Neuronal stem cell (in vitro differentiated cells): Measurements from ENCODE around the gene SERPINB5.
A peak's percentile ranks its signal among the peaks of the same experiment; 100 is the strongest.

Experiments used
- DNase-seq: peaks from one replicate; pipeline ENCODE4 v3.0.0-alpha.2; 2013; ENCODE audit warnings: low spot score
- H2AFZ ChIP-seq: one replicate; pipeline ENCODE4 v1.6.1; 2013; ENCODE audit warnings: mild to moderate bottlenecking, low read length, inconsistent platforms
- H2AK5ac ChIP-seq: 2 replicates; pipeline ENCODE4 v1.6.1; 2013; ENCODE audit warnings: low read depth, mild to moderate bottlenecking, inconsistent platforms, low read length, moderate library complexity, mixed read lengths
- H2BK120ac ChIP-seq: 2 replicates; pipeline ENCODE4 v1.6.1; 2013; ENCODE audit warnings: low read depth, mild to moderate bottlenecking, inconsistent platforms, low read length, moderate library complexity, mixed read lengths
- H2BK12ac ChIP-seq: one replicate; pipeline ENCODE4 v1.6.1; 2013; ENCODE audit warnings: low read length, inconsistent platforms
- H2BK15ac ChIP-seq: 2 replicates; pipeline ENCODE4 v1.6.1; 2013; ENCODE audit warnings: mild to moderate bottlenecking, low read length, inconsistent platforms, mixed read lengths
- H2BK5ac ChIP-seq: one replicate; pipeline ENCODE4 v1.6.1; 2013; ENCODE audit warnings: inconsistent platforms, mild to moderate bottlenecking, low read length, moderate library complexity
- H3K14ac ChIP-seq: one replicate; pipeline ENCODE4 v1.6.1; 2013; ENCODE audit warnings: low read length, inconsistent platforms
- H3K18ac ChIP-seq: 2 replicates; pipeline ENCODE4 v1.6.1; 2013; ENCODE audit warnings: low read length, inconsistent platforms
- H3K23ac ChIP-seq: 2 replicates; pipeline ENCODE4 v1.6.1; 2013; ENCODE audit warnings: low read depth, mild to moderate bottlenecking, mixed read lengths, low read length, inconsistent platforms; ENCODE audit not compliant: poor library complexity
- H3K27ac ChIP-seq: replicated peaks from 3 replicates; pipeline ENCODE4 v1.5.1; 2013; ENCODE audit warnings: low read length, inconsistent platforms
- H3K27me3 ChIP-seq, 3 experiments: 2 replicates each; pipeline ENCODE4 v1.6.1; 2013; ENCODE audit warnings: low read length in 3 of 3, mild to moderate bottlenecking in 2 of 3, inconsistent platforms in 1 of 3, low read depth in 1 of 3, mixed read lengths in 1 of 3, moderate library complexity in 1 of 3; ENCODE audit not compliant: control insufficient read depth in 3 of 3, insufficient read depth in 3 of 3
- H3K36me3 ChIP-seq, 2 donors: replicated peaks in 1 of 2; 2 replicates each; pipeline ENCODE4 v1.6.1; 2013; ENCODE audit warnings: low read length in 2 of 2; ENCODE audit not compliant: control insufficient read depth in 2 of 2, insufficient read depth in 2 of 2
- H3K4ac ChIP-seq: 2 replicates; pipeline ENCODE4 v1.6.1; 2013; ENCODE audit warnings: inconsistent platforms, mild to moderate bottlenecking, low read length, moderate library complexity
- H3K4me1 ChIP-seq, 2 donors: 1 replicate in 1 of 2; 2 replicates in 1 of 2; pipeline ENCODE4 v1.6.1; 2013; ENCODE audit warnings: low read length in 2 of 2, low read depth in 1 of 2; ENCODE audit not compliant: control insufficient read depth in 2 of 2, insufficient read depth in 1 of 2
- H3K4me2 ChIP-seq: one replicate; pipeline ENCODE4 v1.6.1; 2013; ENCODE audit warnings: mild to moderate bottlenecking, low read length, inconsistent platforms; ENCODE audit not compliant: insufficient read depth, poor library complexity, severe bottlenecking
- H3K4me3 ChIP-seq, 2 donors: 2 replicates each; pipeline ENCODE4 v1.5.1; 2013; ENCODE audit warnings: low read length in 2 of 2, mild to moderate bottlenecking in 2 of 2, inconsistent platforms in 1 of 2, moderate library complexity in 1 of 2
- H3K79me1 ChIP-seq: one replicate; pipeline ENCODE4 v1.6.1; 2013; ENCODE audit warnings: low read depth, mild to moderate bottlenecking, inconsistent platforms, low read length, moderate library complexity
- H3K9ac ChIP-seq: one replicate; pipeline ENCODE4 v1.6.1; 2013; ENCODE audit warnings: mild to moderate bottlenecking, low read depth, low read length, inconsistent platforms; ENCODE audit not compliant: poor library complexity
- H3K9me3 ChIP-seq, 2 donors: replicated peaks in 1 of 2; 2 replicates each; pipeline versions ENCODE3 to v1.6.1; 2013; ENCODE audit warnings: low read length in 2 of 2, mild to moderate bottlenecking in 2 of 2, inconsistent platforms in 1 of 2, low read depth in 1 of 2, mixed read lengths in 1 of 2, moderate library complexity in 1 of 2; ENCODE audit not compliant: control insufficient read depth in 2 of 2, insufficient read depth in 1 of 2
- H4K8ac ChIP-seq: one replicate; pipeline ENCODE4 v1.6.1; 2013; ENCODE audit warnings: low read depth, mild to moderate bottlenecking, inconsistent platforms, low read length, moderate library complexity
- H4K91ac ChIP-seq: one replicate; pipeline ENCODE4 v1.6.1; 2013; ENCODE audit warnings: low read length, low read depth, mild to moderate bottlenecking, inconsistent platforms; ENCODE audit not compliant: poor library complexity
- WGBS, 2 donors: extraction: QIAGEN DNeasy Blood & Tissue Kit; methylation state at CpG; one replicate each; pipeline ENCODE4 v1.1.7; 2013; ENCODE audit warnings: missing lambda C conversion rate in 2 of 2, mixed read lengths in 1 of 2; ENCODE audit not compliant: insufficient read length in 2 of 2, insufficient replicate concordance in 1 of 2; ENCODE audit errors: extremely low coverage in 2 of 2; 5-methylcytosine and 5-hydroxymethylcytosine counted together

Gene SERPINB5

DNA sequence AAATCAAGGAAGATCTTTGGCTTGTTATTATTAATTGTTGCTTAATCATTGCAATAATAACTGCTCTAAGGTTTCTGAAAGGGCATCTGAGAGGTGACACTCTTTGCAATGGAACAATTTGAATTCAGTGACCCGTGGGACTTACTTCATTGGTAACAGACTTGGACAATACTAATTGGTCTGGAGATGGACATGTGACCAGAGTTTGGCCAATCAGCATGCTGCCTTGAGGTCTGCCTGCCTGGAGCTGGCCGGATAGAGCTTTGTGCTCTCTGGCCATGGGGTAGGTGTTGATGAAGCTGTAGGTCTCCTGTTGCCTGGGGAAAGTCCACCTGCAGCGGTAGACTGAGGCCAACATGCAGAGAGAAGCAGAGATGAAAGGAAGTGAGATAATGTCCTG, 30.5 kb upstream of the SERPINB5 start:
- Histone ChIP-seq H2BK15ac (no peak overlapping the region), H2BK120ac (no peak overlapping the region), H2AK5ac (no peak overlapping the region), H3K23ac (no peak overlapping the region), H3K36me3 (no peaks in the 10 kb centered on the region), H2AFZ (peak overlapping the region; percentile 18), H4K8ac (no peak overlapping the region), H3K18ac (peak overlapping the region; percentile 79), H3K4ac (no peak overlapping the region), H3K79me1 (no peaks in the 10 kb centered on the region), H3K14ac (no peak overlapping the region), H2BK5ac (no peak overlapping the region), H3K9ac (no peak overlapping the region), H3K4me3 (no peak overlapping the region), H4K91ac (no peak overlapping the region), H3K4me2 (no peak overlapping the region), H3K4me1 (no peaks in the 10 kb centered on the region), H2BK12ac (no peak overlapping the region), H3K27me3 (peaks cover 0 to 12% (median 0%) of the 10 kb centered on the region in 3 experiments), H3K9me3 (no peaks in the 10 kb centered on the region), H3K27ac (no peak overlapping the region)
- no CpG with 5 or more reads among the region's 3 CpGs for WGBS, 2 donors
- DNase-seq: no peak

DNA sequence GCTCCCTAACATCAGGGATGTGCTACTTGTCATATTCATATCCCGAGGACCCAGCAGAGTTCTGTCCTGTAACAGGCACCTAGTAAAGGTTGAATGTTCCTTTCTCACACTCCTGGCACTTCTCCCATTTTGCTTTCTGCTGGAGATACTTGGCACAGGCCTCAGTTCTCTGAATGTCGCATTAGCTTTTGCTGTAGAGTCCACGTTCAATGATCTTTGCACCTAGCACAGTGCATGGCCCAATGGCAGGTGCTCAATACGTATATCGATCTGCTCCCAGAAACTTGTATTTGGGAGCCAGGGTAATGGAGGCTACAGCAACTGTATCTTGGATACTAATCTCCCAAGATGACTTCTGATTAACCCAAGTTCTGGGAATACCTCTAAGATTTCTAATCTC, 29.7 kb upstream of the SERPINB5 start:
- no peaks in the 10 kb centered on the region for H3K79me1 ChIP-seq
- H2AFZ ChIP-seq: no peak overlapping the region
- H2AK5ac ChIP-seq: no peak overlapping the region
- no peak overlapping the region for H2BK5ac ChIP-seq
- no peak overlapping the region for H2BK12ac ChIP-seq
- no peak overlapping the region for H3K18ac ChIP-seq
- no peaks in the 10 kb centered on the region for H3K36me3 ChIP-seq
- H3K27me3 ChIP-seq: peaks cover 0 to 5% (median 0%) of the 10 kb centered on the region in 3 experiments
- H4K8ac ChIP-seq: no peak overlapping the region
- no peak overlapping the region for H2BK120ac ChIP-seq
- no peaks in the 10 kb centered on the region for H3K9me3 ChIP-seq
- H3K4me2 ChIP-seq: no peak overlapping the region
- H3K14ac ChIP-seq: no peak overlapping the region
- no CpG with 5 or more reads among the region's 5 CpGs for WGBS, 2 donors
- DNase-seq: no peak
- no peak overlapping the region for H3K23ac ChIP-seq
- no peak overlapping the region for H3K4me3 ChIP-seq
- no peak overlapping the region for H3K4ac ChIP-seq
- no peak overlapping the region for H4K91ac ChIP-seq
- no peak overlapping the region for H2BK15ac ChIP-seq
- H3K27ac ChIP-seq: no peak overlapping the region
- no peaks in the 10 kb centered on the region for H3K4me1 ChIP-seq
- no peak overlapping the region for H3K9ac ChIP-seq

DNA sequence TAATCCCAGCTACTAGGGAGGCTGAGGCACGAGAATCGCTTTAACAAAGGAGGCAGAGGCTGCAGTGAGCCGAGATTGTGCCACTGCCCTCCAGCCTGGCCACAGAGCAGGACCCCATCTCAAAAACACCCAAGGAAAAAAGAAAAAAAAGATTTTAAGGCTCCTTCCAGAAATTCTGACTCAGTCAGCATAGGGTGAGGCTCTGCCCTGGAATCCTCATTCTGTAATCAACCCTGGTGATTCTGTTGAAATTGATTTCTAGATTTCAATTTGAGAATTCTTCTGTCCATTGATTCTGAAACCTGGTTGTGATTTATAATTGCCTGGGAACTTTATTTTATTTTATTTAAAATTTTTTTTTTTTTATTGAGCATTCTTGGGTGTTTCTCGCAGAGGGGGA, 27.3 kb upstream of the SERPINB5 start:
- H3K14ac ChIP-seq: no peak overlapping the region
- H4K91ac ChIP-seq: no peak overlapping the region
- H3K4me1 ChIP-seq: no peaks in the 10 kb centered on the region
- no peak overlapping the region for H4K8ac ChIP-seq
- no peak overlapping the region for H3K18ac ChIP-seq
- no peak overlapping the region for H2AFZ ChIP-seq
- H3K23ac ChIP-seq: no peak overlapping the region
- no peak overlapping the region for H3K27ac ChIP-seq
- no peak overlapping the region for H2BK12ac ChIP-seq
- no peak overlapping the region for H3K4ac ChIP-seq
- no peak overlapping the region for H3K4me3 ChIP-seq
- no peak for DNase-seq
- H3K27me3 ChIP-seq: peaks cover 0 to 4% (median 0%) of the 10 kb centered on the region in 3 experiments
- no peak overlapping the region for H3K9ac ChIP-seq
- WGBS, 2 donors: no CpG with 5 or more reads among the region's 4 CpGs
- H3K36me3 ChIP-seq: no peaks in the 10 kb centered on the region
- no peaks in the 10 kb centered on the region for H3K79me1 ChIP-seq
- no peak overlapping the region for H3K4me2 ChIP-seq
- H2BK120ac ChIP-seq: no peak overlapping the region
- no peak overlapping the region for H2BK5ac ChIP-seq
- no peak overlapping the region for H2AK5ac ChIP-seq
- no peak overlapping the region for H2BK15ac ChIP-seq
- no peaks in the 10 kb centered on the region for H3K9me3 ChIP-seq

DNA sequence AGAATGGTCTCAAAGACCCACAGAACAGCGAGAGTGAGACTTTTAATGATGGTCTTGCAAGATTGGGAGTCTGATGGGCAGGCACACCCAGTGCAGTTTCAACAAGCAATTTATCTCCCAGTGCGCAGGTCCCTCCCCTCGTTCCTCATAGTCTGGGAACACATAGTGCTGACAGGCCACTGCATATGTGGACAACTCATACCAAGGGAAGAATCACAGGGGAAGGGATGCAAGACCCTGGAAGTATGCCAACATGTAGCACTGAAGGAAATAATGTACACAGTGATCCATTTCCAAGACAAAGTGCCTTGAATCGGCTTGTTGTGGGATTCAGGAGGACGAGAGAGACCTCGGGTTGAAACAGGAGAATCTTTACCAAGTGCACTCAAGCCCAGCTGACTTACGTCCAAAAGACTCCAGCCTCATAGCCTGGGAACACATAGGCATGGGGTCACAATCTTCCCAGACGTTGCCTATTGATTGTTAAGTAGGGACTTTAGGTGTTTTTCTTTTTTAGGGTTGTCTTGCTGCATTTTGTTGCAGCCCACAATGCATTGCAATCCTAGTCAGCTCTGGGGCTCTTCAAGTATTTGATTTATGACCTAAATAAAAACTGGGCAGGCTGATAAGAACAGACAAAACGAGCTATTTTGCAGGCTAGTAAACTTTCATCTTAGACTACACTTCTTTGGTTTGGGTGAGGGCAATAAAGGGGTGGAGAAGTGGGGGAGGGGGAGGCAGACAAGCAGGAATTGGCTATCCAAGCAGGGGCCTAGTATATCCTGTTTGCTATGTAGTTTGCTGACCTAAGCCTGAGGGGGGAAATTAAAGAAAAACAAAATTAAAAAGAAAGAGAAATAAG, 24.7 kb upstream of the SERPINB5 start:
- Histone ChIP-seq H2BK12ac (no peak overlapping the region), H3K23ac (no peak overlapping the region), H3K4ac (no peak overlapping the region), H4K91ac (no peak overlapping the region), H2BK15ac (no peak overlapping the region), H2AK5ac (no peak overlapping the region), H3K9me3 (peaks cover 0 to 2% of the 10 kb centered on the region in 2 donors), H3K4me2 (no peak overlapping the region), H3K27ac (no peak overlapping the region), H2BK120ac (no peak overlapping the region), H3K27me3 (peaks cover 0 to 4% (median 0%) of the 10 kb centered on the region in 3 experiments), H3K79me1 (no peaks in the 10 kb centered on the region), H2AFZ (peak overlapping the region; percentile 34), H3K4me3 (no peak overlapping the region), H3K18ac (no peak overlapping the region), H4K8ac (no peak overlapping the region), H2BK5ac (no peak overlapping the region), H3K4me1 (no peaks in the 10 kb centered on the region), H3K9ac (no peak overlapping the region), H3K14ac (no peak overlapping the region), H3K36me3 (no peaks in the 10 kb centered on the region)
- no peak for DNase-seq
- WGBS, 2 donors: no CpG with 5 or more reads among the region's 9 CpGs
